AG10803 (cell line): ENCODE results near the gene PMP22.

Experiments
- DNase-seq: peaks from one replicate; pipeline ENCODE4 v3.0.0; 2010; ENCODE audit warnings: low read depth
- H3K4me3 ChIP-seq: 2 replicates; pipeline ENCODE4 v1.5.1; 2011; ENCODE audit warnings: mild to moderate bottlenecking, low read length, control low read depth
- CTCF ChIP-seq: conservative IDR thresholded peaks from 2 replicates; pipeline ENCODE4 v1.5.1; 2011; ENCODE audit warnings: mild to moderate bottlenecking, low read length, control low read depth, inconsistent platforms

The PMP22 gene

GRCh38 chr17:15249487-15249886, 15.6 kb downstream of the PMP22 start:
- H3K4me3 ChIP-seq, result no peak overlapping the region
- TF ChIP-seq CTCF, result no peak
- DNase-seq, result no peak

GRCh38 chr17:15247891-15248529, 17.1 kb downstream of the PMP22 start:
- DNase-seq, result peak; percentile 17
- H3K4me3 ChIP-seq, result no peak overlapping the region
- peak; percentile 44 for TF ChIP-seq CTCF

GRCh38 chr17:15245054-15245453, 20.1 kb downstream of the PMP22 start:
- no peak overlapping the region for H3K4me3 ChIP-seq
- DNase-seq, result no peak
- TF ChIP-seq CTCF, result no peak

- no peak for TF ChIP-seq CTCF
- no peak overlapping the region for H3K4me3 ChIP-seq
These were observed 24.5 kb downstream of the PMP22 start for GRCh38 chr17:15240644-15241043.

GRCh38 chr17:15239491-15239890, 25.6 kb downstream of the PMP22 start:
- no peak for TF ChIP-seq CTCF
- H3K4me3 ChIP-seq, result no peak overlapping the region
- no peak for DNase-seq

More at GRCh38 chr17:15240644-15241043, 24.5 kb downstream of the PMP22 start:
- no peak for DNase-seq

GRCh38 chr17:15238676-15239422, 26.3 kb downstream of the PMP22 start:
- no peak overlapping the region for H3K4me3 ChIP-seq
- no peak for TF ChIP-seq CTCF
- no peak for DNase-seq

GRCh38 chr17:15238057-15238456, 27.1 kb downstream of the PMP22 start:
- H3K4me3 ChIP-seq, result no peak overlapping the region
- no peak for TF ChIP-seq CTCF
- DNase-seq, result no peak
